ENCODE measurements around the gene DTWD2. TPM values are rescaled to one million over a fixed set of nuclear protein-coding genes. Genes with fewer than 3 reads are reported as not detected.

DTWD2 gene
- total RNA-seq, 1 experiment from 2014 or later: 10.0 TPM

GRCh38 chr5:118981783-118982182, 6.6 kb downstream of the DTWD2 start:
- in situ Hi-C loops (cut with HindIII; ENCODE audit: low pct_unique_long_range_greater_than_20kb, low sequenced_read_pairs): no loop called here
- Histone ChIP-seq H3K4me1 (ENCODE audit: control insufficient read depth, insufficient read depth, low read length) (peaks cover 4% of the 10 kb centered on the region; the same call in 1 of the 2 replicates), H3K9me3 (ENCODE audit: control insufficient read depth, insufficient read depth, low read depth, low read length) (no peaks in the 10 kb centered on the region), H3K36me3 (ENCODE audit: control insufficient read depth, insufficient read depth, low read length) (no peaks in the 10 kb centered on the region), H3K4me3 (ENCODE audit: low read depth in 2 of 2, low read length in 2 of 2) (no peak overlapping the region), H3K27me3 (ENCODE audit: control insufficient read depth, insufficient read depth, low read length) (no peaks in the 10 kb centered on the region), H3K27ac (ENCODE audit: low read length) (no peak overlapping the region)
- ATAC-seq (no peak), DNase-seq (ENCODE audit: low read depth, low spot score) (no peak)
- no TSS peak for BruUV-seq (replicated peaks)
- POLR2A ChIA-PET: interaction anchor here (0.6 kb wide), 1 partner anchor 282 kb away, joined by 5 read pairs; no protein-coding TSS in a partner anchor
- intact Hi-C loops (cut with micrococcal nuclease; ENCODE audit: unreplicated experiment): loop anchor here (10.0 kb wide), 1 partner anchor 283 kb away; no protein-coding TSS in a partner anchor
- no peak for TF ChIP-seq CTCF (IDR thresholded peaks at IDR 0.05)
- no peak for TF ChIP-seq SIN3A (IDR thresholded peaks at IDR 0.05; ENCODE audit: borderline replicate concordance, insufficient read depth, low read depth, low read length)
- no peak for TF ChIP-seq POLR2AphosphoS5 (IDR thresholded peaks at IDR 0.05; ENCODE audit: low read depth, low read length)
- TF ChIP-seq REST (IDR thresholded peaks at IDR 0.05; ENCODE audit: insufficient read depth in 1 of 2, low read depth in 2 of 2, low read length in 1 of 2): no peak
- TF ChIP-seq TCF7L2 (IDR thresholded peaks at IDR 0.05; ENCODE audit: low read depth, low read length): no peak
- CTCF ChIA-PET: no interaction called here

GRCh38 chr5:118980438-118980837, 7.9 kb downstream of the DTWD2 start:
- Histone ChIP-seq H3K27ac (ENCODE audit: low read length) (no peak overlapping the region), H3K36me3 (ENCODE audit: control insufficient read depth, insufficient read depth, low read length) (no peaks in the 10 kb centered on the region), H3K9me3 (ENCODE audit: control insufficient read depth, insufficient read depth, low read depth, low read length) (no peaks in the 10 kb centered on the region), H3K27me3 (ENCODE audit: control insufficient read depth, insufficient read depth, low read length) (no peaks in the 10 kb centered on the region), H3K4me1 (ENCODE audit: control insufficient read depth, insufficient read depth, low read length) (peaks cover 4% of the 10 kb centered on the region; the same call in 1 of the 2 replicates), H3K4me3 (ENCODE audit: low read depth in 2 of 2, low read length in 2 of 2) (no peak overlapping the region)
- in situ Hi-C loops (cut with HindIII; ENCODE audit: low pct_unique_long_range_greater_than_20kb, low sequenced_read_pairs) (no loop called here), intact Hi-C loops (cut with micrococcal nuclease; ENCODE audit: unreplicated experiment) (loop anchor here (10.0 kb wide), 1 partner anchor 284 kb away; no protein-coding TSS in a partner anchor)
- ATAC-seq (no peak), DNase-seq (ENCODE audit: low read depth, low spot score) (no peak)
- ChIA-PET CTCF (no interaction called here), POLR2A (no interaction called here)
- no TSS peak for BruUV-seq (replicated peaks)
- TF ChIP-seq CTCF (IDR thresholded peaks at IDR 0.05) (no peak), REST (IDR thresholded peaks at IDR 0.05; ENCODE audit: insufficient read depth in 1 of 2, low read depth in 2 of 2, low read length in 1 of 2) (no peak), SIN3A (IDR thresholded peaks at IDR 0.05; ENCODE audit: borderline replicate concordance, insufficient read depth, low read depth, low read length) (no peak), POLR2AphosphoS5 (IDR thresholded peaks at IDR 0.05; ENCODE audit: low read depth, low read length) (no peak), TCF7L2 (IDR thresholded peaks at IDR 0.05; ENCODE audit: low read depth, low read length) (no peak)
